Ecto neural progenitor cell (in vitro differentiated cells): Measurements from ENCODE around the gene RC3H2.
"Not testable (repeated sequence)": the region's sequence is repeated elsewhere in the genome, so short reads cannot be mapped to it uniquely, and the experiment has no call there.

Experiments
- DNase-seq: peaks from one replicate; pipeline ENCODE4 v3.0.0-alpha.2; 2018; ENCODE audit warnings: low spot score

Gene RC3H2

DNA sequence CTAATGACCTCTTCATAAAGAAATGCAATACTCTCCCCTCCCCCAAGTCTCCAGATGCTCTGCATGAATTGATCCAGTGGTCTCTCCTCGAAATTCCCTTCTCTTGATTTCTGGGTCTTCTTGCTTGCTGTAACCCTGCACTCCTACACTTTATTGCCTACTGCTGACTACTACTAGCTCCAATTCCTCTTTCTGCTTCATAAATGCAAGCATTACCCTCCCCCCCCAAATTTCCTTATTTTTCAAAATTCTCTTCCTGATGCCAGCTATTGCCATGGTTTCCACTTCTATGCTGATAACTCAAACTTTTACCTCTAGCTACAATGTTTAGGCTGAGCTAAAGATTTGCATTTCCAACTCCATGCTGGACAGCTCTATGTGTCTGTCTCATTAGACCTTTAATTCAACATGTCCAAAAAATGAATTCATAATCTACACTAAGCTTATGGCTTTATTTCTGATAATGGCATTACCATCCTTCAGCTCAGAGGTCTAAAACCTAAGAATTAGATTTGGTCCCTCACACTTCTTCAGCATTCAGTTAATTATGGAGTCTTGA is 24.7 kb upstream of the RC3H2 start:
- no peak for DNase-seq

DNA sequence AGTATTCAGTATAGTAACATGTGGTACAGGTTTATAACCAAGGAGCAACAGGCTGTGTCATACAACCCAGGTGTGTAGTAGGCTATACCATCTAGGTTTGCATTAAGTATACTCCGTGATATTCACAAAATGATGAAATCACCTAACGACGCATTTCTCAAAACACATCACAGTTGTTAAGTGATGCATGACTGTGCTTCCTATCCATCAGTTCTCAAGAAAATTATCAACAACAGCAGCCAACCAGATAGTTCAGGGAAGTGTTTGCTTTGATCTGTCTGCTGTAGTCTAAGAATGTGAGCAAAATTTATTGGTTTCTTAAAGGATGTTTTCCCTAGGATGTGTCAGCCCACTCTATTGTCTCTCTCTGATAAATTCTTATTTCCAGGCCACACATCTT is 18.8 kb upstream of the RC3H2 start:
- DNase-seq: no peak

DNA sequence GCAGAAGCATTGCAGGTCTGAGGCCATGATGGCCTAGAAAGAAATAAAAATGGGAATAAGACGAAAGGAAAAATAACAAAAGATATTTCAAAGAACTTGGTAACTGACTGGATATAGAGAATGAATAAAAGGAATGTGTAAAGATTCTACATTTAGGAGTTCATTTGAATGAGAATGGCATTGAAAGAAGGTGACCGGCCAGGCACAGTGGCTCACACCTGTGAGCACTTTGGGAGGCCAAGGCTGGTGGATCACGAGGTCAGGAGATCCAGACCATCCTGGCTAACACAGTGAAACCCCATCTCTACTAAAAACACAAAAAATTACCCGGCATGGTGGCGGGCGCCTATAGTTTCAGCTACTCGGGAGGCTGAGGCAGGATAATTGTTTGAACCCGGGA is 17.6 kb upstream of the RC3H2 start:
- DNase-seq: no peak

DNA sequence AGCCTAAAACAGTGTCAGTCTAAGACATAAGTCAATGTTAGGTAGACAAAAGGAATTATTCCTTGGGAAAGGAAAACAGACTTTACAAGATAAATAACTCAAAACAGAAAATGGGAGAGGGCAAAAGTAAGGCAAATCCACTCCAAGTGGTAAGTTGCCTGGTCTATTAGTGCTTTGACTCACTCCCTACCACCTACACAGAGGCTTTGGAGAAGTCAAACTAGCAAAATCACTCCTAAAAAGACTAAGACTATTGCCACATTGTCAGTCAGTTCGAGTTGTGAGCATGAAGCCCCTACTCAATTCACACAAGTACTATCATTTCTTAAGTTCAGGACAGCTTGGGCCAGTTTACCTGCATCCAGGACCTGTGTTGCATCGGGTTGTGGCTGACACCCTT is 13.2 kb upstream of the RC3H2 start:
- DNase-seq: no peak

DNA sequence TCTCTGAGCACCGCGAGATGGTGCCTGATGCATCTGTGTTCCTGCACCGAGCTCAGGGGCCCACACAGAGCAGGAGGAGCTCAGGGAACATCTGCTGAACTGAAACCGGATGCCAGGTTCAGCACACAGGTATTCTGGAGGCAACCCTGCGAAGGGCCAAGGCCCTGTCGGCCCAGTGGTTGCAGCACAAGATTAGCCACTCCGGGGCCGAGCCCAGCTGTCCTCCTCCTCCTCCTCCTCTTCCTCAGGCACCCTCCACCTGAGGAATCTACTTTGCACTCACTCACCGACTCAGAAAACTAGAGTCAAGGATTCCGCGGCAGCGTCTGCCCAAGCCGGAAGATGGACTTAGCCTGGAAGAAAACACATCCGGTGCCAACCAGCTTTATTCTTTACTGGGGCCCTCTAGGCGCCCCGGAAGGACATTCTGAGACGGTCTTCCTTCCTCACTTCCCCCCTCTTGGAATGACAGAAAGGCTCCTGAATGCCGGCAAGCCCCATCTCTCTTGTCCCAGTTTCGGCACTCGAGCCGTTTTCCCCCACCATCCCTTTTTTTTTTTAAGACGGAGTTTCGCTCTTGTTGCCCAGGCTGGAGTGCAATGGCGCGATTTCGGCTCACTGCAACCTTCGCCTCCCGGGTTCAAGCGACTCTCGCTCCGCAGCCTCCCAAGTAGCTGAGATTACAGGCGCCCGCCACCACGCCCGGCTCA is 8.0 kb upstream of the RC3H2 start, which contains the start of gene ZBTB6:
Gene ZBTB6 (minus strand): TSS at position 360 of the 710 bp plus-strand sequence. CDS start 1,251 bp downstream, outside the sequence.
- peak; percentile 81 for DNase-seq

DNA sequence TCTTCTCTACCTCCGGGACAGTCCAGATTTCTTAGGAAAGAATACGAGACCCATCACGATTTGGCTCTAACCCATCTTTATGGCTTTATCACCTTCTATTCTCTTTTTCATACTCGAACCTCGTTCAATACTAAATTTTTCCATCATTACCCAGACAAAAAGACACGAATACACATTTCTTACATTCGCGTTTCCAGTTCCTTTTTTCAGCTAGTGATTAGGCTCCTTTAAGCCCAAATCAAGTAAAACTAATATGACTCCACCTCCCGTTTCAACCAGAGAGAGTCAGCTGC is 7.5 kb upstream of the RC3H2 start:
- DNase-seq: no peak

DNA sequence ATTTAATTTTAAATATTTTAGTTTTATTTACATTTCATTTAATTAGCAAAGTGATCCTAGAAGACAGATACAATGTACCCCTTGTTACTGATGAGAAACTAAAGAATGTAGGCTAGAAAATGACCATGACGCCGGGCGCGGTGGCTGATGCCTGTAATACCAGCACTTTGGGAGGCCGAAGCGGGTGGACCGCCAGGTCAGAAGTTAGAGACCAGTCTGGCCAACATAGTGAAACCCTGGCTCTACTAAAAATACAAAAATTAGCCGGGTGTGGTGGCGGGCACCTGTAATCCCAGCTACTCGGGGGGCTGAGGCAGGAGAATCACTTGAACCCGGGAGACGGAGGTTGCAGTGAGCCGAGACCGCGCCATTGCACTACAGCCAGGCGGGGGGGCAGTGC is 963 bp upstream of the RC3H2 start:
- not testable (repeated sequence) for DNase-seq

DNA sequence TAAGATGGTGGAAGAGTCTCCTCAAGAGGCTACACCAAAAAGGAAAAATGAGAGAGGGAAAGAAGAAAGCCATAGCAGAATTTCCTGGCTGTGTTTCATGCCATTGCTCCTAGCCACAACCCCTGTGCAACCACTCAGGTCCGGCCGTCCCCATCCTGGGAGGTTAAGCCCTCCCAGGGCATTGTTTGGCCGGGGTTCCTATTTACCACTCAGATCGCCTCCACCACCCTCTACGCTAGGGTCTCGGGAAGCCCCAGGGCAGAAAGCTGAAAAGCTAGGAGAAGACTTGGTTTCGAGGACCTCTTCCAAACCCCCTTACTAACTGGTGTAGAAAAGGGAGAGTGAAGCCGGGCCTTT is 715 bp downstream of the RC3H2 start:
- DNase-seq: no peak

DNA sequence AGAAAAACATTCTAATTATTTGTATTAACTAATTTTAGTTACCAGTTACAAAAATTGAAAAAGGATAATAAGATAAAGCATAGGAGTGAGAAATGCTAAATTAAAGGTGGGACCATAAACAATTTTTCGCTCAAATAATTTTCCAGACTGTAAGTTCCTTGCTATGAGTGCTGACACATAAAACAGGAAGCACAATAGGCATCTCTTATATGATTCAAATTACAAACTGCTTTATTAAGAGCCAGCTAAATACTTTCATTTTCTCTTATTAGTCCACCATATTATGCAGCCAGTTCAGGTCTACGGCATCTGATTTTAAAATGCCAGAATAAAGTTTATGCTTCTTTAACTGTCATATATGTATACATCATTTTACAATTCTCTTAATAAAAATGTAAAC is 4.4 kb downstream of the RC3H2 start:
- no peak for DNase-seq

DNA sequence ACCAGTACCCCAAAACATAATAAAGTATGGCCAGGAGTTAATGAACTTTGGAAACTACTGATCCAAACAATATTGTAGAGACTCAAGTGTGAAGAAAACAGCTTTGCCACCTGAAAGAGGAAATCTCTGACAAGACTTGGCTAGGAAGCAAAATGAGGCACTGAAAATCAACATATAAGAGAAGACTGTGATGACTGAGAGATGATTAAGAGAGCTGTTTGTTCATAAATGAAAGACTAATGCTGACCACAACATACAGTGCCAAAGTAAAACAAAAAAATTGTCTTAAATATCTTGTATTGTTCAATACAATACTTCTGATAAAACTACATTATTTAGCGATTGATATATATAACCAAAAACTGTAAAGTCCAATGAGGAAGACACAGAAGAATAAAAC is 7.2 kb downstream of the RC3H2 start:
- no peak for DNase-seq

DNA sequence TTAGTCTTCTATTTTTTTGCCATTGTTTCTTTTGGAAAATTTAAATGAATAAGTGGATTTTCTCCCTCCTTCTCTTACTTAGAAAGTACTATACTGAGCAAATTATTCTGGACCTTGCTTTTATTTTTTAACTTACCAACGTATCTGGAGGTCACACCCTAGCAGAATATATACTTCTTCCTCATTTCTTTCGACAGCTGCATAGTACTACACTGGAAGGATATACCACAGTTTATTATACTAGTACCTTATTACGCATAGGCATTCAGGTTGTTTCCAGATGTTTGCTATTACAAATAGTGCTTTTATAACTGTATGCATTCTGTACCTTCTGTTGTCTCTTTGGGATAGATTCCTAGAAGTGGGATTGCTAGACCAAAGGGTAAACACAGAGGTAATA is 16.7 kb downstream of the RC3H2 start:
- no peak for DNase-seq

DNA sequence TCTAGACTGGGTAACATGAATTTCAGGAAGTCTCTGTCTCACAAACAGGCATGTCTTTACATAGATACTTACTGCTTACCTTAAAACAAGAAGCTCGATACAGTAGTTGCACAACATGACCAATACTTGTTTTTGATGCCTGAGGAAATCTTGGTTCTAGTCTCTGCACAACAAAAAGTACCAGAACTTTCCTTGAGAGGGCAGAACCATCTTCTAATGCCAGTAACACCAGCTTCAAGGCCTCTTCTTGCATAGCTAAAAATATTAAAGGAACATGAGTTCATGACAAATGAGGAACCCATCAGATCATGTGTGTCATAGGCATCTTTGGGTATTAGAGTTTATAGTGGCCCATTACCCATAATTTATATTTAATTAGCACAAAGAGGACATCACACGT is 22.0 kb downstream of the RC3H2 start:
- DNase-seq: no peak

DNA sequence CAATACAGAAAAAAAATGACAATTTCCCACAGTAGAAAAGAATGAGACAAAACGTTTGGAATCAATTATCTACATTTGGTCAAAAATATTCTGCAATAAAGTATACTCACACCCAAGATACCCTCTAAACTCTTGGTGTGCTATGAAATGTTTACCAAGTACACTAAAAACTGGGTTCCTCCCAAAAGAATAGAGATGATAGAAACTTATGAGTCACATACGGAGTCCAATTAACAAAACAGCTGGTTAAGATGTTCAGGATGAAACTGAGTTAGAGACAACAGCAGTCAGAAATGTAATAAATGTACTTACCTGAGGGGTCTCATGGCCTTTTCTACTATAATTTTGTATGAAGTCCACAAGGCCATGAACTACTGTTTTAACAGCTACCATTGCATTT is 25.7 kb downstream of the RC3H2 start:
- no peak for DNase-seq

DNA sequence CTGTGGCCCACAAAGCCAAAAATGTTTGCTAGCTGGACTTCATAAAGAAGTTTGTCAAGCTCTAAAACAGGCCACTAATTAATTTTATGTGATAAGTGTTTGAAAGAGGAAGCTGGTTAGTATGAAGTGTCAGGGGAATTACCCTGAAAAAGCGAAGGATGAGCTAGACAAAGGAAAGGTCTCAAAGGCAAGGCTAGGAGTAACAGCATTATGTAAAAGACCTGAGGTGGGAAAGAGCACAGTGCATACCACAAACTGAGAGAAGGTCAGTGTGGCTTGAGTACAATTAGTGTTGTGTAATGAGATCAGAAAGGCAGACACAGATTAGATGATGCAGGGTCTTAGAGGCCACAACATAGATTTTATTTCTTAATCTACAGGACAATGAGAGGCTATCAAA is 29.6 kb downstream of the RC3H2 start:
- DNase-seq: no peak

DNA sequence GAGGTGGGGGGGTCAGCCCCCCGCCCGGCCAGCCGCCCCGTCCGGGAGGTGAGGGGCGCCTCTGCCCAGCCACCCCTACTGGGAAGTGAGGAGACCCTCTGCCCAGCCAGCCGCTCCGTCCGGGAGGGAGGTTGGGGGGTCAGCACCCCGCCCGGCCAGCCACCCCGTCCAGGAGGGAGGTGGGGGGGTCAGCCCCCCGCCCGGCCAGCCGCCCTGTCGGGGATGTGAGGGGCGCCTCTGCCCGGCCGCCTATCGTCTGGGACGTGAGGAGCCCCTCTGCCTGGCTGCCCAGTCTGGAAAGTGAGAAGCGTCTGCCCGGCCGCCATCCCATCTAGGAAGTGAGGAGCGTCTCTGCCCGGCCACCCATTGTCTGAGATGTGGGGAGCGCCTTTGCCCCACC is 37.9 kb downstream of the RC3H2 start:
- DNase-seq: not testable (repeated sequence)

DNA sequence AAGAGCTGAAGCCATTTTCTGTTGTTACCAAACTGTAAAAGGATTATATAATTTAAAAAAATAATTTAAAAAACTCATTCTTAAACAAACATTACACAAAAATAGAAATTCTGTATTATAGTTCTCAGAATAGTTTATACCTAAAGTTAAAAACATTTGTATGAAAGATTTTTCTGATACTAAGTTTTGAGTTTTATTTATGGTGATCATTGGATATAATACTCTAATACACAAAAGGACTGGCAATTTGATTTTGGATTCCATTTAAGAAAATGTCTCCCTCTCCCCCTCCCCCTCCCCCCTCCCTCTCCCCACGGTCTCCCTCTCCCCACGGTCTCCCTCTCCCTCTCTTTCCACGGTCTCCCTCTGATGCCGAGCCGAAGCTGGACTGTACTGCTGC is 39.1 kb downstream of the RC3H2 start:
- DNase-seq: no peak

DNA sequence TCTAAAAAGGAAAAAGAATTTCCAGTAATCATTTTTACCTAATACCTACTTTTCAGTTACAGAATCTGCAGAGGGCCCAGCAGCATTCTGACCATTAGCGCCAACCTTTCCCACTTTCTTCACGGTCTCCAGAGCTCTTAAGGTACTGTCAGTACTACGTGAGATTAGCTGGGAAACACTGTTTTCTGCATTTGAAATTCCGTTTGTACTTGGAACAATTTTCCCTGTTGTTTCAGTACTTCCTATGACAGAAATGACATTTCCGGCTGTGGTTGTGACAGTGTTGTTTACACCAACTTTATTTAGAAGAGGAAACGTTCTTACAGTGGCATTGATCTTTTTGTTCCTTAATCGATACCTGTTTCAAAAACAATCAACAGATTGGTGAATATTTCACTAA is 39.9 kb downstream of the RC3H2 start:
- no peak for DNase-seq

DNA sequence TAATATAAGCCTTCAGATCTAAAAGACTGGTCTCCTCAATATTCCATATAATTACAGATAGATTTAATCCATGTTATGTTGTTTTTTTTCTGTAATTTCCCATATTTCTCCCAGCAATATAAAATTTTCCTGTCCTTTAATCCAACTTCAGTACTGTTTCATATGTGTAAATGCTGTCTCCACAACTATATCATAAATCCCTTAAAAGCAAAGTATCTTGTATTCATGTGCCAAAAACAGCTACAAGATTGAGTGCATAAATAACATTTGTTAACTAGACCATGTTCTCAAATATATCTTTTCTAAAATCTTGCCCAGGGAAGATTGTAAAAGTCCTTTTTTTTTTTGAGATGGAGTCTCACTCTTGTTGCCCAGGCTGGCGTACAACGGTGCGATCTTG is 41.8 kb downstream of the RC3H2 start:
- DNase-seq: no peak

DNA sequence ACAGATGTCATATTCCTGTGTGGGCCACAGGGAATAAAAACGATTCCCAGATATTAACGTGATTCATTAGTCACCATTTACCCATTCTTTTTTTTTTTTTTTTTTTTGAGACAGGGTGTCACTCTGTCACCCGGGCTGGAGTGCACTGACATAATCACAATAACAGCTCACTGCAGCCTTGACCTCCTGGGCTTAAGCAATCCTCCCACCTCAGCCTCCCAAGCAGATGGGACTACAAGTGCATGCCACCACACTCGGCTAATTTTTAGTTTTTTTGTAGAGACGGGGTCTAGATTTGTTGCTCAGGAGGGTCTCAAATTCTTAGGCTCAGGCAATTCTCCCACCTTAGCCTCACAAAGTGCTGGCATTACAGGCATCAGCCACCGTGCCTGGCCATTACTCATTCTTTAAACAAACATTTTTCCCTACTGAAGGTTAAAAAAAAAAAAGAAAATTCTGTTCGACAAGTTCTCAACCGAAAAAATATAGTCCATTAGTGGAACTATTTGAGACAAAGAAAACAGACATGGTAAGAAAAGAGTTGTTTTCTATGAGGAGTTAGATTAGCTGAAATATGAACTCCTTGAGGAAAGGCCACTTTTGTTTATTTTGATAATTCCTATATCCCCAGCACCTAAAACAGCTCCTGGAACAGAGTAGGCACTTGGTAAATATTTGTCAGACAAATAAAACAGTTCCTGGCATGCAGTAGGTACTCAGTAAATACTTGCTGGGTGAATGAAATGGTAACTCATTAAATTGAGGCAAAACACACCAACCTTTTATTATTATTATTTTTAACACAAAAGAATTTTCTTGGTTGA is 44.6 kb downstream of the RC3H2 start:
- DNase-seq: no peak

DNA sequence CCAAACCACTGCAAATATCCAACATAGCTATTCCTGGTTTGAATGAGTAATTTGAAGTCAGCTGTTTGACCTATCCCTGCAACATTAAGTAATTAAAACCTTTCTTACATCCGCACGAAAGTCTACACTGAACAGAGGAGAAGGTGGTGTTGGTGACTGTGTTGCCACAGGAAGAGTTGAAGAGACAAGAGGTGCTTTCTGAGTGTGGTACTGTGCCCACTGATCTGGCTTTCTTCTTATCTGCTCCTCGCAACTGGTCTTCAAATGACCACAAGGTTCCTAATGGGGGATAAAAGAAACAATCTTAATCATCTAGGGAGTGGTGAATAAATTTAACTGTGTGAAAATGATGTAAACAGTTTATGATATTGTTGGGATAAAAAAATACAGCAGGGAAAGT is 47.3 kb downstream of the RC3H2 start:
- no peak for DNase-seq

DNA sequence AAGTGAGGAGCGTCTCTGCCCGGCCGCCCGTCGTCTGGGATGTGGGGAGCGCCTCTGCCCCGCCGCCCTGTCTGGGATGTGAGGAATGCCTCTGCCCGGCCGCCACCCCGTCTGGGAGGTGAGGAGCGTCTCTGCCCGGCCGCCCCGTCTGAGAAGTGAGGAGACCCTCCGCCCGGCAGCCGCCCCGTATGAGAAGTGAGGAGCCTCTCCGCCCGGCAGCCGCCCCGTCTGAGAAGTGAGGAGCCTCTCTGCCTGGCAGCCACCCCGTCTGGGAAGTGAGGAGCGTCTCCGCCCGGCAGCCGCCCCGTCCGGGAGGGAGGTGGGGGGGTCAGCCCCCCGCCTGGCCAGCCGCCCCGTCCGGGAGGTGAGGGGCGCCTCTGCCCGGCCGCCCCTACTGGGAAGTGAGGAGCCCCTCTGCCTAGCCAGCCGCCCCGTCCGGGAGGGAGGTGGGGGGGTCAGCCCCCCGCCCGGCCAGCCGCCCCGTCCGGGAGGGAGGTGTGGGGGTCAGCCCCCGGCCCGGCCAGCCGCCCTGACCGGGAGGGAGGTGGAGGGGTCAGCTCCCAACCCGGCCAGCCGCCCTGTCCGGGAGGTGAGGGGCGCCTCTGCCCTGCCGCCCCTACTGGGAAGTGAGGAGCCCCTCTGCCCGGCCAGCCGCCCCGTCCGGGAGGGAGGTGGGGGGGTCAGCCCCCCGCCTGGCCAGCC is 52.9 kb downstream of the RC3H2 start:
- DNase-seq: not testable (repeated sequence)

DNA sequence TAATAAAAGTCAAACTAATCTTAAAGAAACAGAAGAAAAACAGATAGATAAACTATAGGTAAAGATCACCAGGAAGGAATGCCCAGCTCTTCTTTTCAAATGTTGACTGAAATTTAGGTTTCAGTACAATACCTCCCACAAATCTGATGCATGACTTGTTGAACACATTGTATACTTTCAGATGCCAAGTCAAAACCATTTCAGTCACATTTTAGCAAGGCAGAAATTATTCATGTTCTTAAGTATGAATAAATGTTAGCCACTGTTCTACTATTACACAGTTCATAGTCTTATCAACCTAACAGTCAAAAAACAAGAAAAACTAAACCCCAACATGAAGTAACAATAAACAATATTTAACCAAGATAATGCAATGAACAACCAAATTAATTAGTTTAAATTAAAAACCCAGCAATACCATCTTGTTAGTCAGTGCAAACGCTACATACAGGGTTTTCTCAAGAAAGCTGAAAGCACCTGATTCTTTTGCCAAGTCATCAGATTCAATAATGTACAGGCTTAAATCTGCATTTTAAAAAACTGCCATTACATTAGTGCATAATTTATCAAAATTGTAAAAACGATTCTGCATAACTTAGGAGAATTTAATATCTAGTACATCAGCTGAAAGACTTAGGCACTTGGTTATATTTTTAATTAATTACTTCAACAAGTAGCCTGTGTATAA is 56.8 kb downstream of the RC3H2 start:
- no peak for DNase-seq
